GM21390 (cell line): ENCODE results near the gene POLR2H.

Experiments used
- ATAC-seq: cut with Tn5 transposase; IDR thresholded peaks from one replicate; pipeline ENCODE4 v1.9.1; 2021; ENCODE audit not compliant: unreplicated experiment

POLR2H gene

GRCh38 chr3:184361532-184361931 is at the start of gene POLR2H, which contains the start of gene CLCN2:
TSS of gene POLR2H (plus strand) at chr3:184361710. CDS start at chr3:184363493, 1,783 bp downstream.
TSS of gene CLCN2 (minus strand) at chr3:184361605. CDS start at chr3:184361479, 126 bp downstream.
- peak; percentile 40 for ATAC-seq

- ATAC-seq, result peak; percentile 86
Measured at GRCh38 chr3:184314363-184314699, 47.2 kb upstream of the POLR2H start, which contains the start of gene EIF4G1. TSS of gene EIF4G1 (plus strand) at chr3:184314606. CDS start at chr3:184315797, 1,191 bp downstream.

- peak; percentile 41 for ATAC-seq
Measured at GRCh38 chr3:184314700-184315542, 46.6 kb upstream of the POLR2H start.

- peak; percentile 7 for ATAC-seq
Measured at GRCh38 chr3:184315543-184315867, 46.0 kb upstream of the POLR2H start.

GRCh38 chr3:184315871-184316661 is 45.4 kb upstream of the POLR2H start:
- no peak for ATAC-seq

GRCh38 chr3:184316792-184317191 is 44.7 kb upstream of the POLR2H start:
- no peak for ATAC-seq

- ATAC-seq, result no peak
Measured at GRCh38 chr3:184317201-184317600, 44.3 kb upstream of the POLR2H start.

GRCh38 chr3:184320104-184320445 is 41.4 kb upstream of the POLR2H start:
- ATAC-seq, result no peak

GRCh38 chr3:184321666-184322065 is 39.8 kb upstream of the POLR2H start:
- ATAC-seq, result no peak

GRCh38 chr3:184322731-184323487 is 38.6 kb upstream of the POLR2H start:
- ATAC-seq, result no peak

- no peak for ATAC-seq
Measured at GRCh38 chr3:184323696-184324095, 37.8 kb upstream of the POLR2H start.

GRCh38 chr3:184325269-184325668 is 36.2 kb upstream of the POLR2H start:
- no peak for ATAC-seq

GRCh38 chr3:184325715-184326369 is 35.7 kb upstream of the POLR2H start:
- ATAC-seq, result no peak

GRCh38 chr3:184327171-184327570 is 34.3 kb upstream of the POLR2H start:
- ATAC-seq, result no peak

GRCh38 chr3:184328516-184328915 is 33.0 kb upstream of the POLR2H start:
- no peak for ATAC-seq

- ATAC-seq, result no peak
Measured at GRCh38 chr3:184332370-184333090, 29.0 kb upstream of the POLR2H start.

- no peak for ATAC-seq
Measured at GRCh38 chr3:184333190-184333589, 28.3 kb upstream of the POLR2H start.

- ATAC-seq, result no peak
Measured at GRCh38 chr3:184333700-184334099, 27.8 kb upstream of the POLR2H start.

- no peak for ATAC-seq
Measured at GRCh38 chr3:184334470-184335158, 26.9 kb upstream of the POLR2H start.

- ATAC-seq, result peak; percentile 10
Measured at GRCh38 chr3:184335291-184335660, 26.2 kb upstream of the POLR2H start.
